ENCODE results near the gene DRAP1.
"Not testable (repeated sequence)": the region's sequence is repeated elsewhere in the genome, so short reads cannot be mapped to it uniquely, and the experiment has no call there.

The DRAP1 gene

DNA sequence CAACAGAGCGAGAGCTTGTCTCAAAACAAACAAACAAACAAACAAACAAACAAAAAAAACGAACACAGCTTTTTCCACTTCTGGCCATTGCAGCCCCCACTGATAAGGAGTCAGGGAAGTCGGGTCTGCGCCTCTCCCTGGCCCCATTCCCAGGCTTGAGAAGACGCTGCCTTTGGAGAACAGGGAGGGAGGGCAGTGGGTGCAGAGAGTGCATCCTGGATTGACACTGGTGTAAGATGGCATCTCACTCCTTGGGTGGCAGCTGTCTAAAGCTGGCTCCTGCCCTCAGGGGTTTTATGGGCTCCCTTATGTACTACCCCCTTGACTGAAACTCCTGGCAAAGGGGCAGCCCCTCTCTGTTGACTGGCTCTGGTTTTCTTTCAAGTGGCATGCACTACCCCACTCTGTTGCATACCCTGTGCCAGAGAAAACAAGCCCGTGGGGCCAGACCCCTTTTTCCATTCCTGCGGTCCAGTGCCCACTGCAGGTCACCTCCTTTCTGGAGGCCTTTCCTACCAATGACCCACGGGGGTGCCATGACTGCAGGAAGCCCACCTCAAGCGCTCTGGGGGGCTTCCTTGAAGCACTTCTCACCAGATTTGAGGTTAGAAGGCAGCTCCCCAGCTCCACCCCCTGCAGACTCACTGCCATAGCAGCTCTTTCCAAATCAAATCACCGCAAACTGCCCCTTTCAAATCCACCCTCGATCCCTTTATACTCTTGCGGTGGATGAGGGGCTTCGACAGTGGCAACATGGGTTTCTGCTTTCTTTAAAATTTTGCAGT lies 12.7 kb downstream of the DRAP1 start:
- DNase-seq (ENCODE audit: low read depth in 3 of 3, low spot score in 1 of 3): no peak

DNA sequence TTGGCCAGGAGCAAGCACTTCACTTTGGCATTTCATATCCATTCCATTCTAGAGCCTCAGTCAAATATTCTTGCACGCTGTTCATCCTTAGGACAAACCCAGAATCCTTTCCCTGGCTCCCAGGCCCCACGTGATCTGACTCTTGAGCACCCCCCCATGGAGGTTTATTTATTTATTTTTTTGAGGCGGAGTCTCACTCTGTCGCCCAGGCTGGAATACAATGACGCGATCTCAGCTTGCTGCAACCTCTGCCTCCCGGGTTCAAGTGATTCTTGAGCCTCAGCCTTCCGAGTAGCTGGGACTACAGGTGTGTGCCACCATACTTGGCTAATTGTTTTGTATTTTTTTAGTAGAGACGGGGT lies 13.3 kb downstream of the DRAP1 start:
- no peak for DNase-seq (ENCODE audit: low read depth in 3 of 3, low spot score in 1 of 3)

DNA sequence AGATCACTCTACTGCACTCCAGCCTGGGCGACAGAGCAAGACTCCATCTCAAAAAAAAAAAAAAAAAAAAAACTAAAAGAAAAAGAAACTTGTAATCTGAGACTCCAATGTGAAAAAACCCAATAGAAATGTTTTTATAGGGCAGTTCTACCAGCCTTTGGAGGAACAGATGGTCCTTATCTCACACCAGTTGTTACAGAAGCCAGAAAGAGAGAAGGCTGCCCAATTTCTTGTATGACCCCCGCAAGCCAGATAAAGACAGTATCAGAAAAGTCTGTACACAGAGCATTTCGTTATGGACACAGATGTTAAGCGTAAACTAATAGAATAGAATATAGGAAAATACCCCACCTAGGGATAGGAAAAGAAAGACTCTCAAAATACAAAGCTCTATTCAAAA lies 14.8 kb downstream of the DRAP1 start:
- no peak for DNase-seq (ENCODE audit: low read depth in 3 of 3, low spot score in 1 of 3)

GRCh38 chr11:65937766-65938165 lies 18.5 kb downstream of the DRAP1 start:
- no peak for DNase-seq (ENCODE audit: low read depth in 3 of 3, low spot score in 1 of 3)

GRCh38 chr11:65941720-65942310 lies 22.6 kb downstream of the DRAP1 start:
- no peak for DNase-seq (ENCODE audit: low read depth in 3 of 3, low spot score in 1 of 3)

GRCh38 chr11:65942531-65942930 lies 23.3 kb downstream of the DRAP1 start:
- DNase-seq (ENCODE audit: low read depth in 3 of 3, low spot score in 1 of 3): no peak

- DNase-seq (ENCODE audit: low read depth in 3 of 3, low spot score in 1 of 3): no peak
These were observed 25.0 kb downstream of the DRAP1 start for GRCh38 chr11:65944191-65944590.

GRCh38 chr11:65944767-65945166 lies 25.5 kb downstream of the DRAP1 start:
- no peak for DNase-seq (ENCODE audit: low read depth in 3 of 3, low spot score in 1 of 3)

DNA sequence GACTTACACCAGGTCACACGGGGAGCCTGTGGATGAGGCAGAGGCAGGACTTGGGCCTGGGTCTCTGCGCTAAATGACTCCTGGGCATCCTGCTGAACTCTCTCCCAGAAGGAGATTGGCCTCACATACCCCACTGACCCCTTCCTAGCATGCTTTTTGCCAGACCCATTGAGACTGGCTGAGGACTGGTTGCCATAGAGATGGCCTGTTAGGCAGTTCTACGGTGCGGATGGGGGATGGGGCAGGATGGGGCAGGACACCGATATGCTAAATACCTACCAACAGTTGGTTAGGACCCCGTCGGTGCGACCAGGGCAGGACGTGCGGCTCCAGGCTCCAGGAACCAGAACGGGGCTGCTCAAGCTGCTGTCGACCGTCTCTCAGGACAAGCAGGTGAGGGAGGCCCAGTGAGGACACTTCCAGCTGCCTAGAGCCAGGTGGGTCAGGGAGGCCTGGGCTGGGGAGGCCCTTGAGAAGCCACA lies 26.2 kb downstream of the DRAP1 start, which contains the start of gene TSGA10IP:
Gene TSGA10IP (plus strand): TSS at position 51 of the 482 bp plus-strand sequence. CDS start 196 bp downstream, at position 247.
- no peak for DNase-seq (ENCODE audit: low read depth in 3 of 3, low spot score in 1 of 3)

DNA sequence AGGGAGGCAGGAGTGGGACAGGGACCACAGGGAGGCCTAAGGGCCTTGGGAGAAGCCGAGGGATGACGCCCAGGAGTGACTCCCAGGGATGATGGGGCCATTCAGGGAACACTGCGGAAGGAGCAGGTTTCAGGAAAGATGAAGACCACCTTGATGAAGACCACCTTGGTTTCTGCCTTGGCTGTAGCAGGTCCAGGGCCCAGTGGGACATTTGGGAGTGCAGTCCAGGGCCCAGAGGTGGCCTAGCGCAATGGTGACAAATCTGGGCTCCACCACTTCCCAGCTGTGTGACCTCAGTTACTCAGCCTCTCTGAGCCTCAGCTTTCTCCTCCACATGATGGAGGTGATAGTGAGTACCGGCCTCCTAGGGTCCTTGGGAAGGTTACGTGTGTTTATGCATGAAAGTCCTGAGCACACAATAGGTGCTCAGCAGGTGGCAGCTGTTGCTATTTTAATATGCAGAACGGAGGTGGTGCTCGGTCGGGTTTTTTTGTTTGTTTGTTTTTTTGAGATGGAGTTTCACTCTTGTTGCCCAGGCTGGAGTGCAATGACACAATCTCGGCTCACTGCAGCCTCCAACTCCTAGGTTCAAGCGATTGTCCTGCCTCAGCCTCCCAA lies 26.8 kb downstream of the DRAP1 start:
- DNase-seq (ENCODE audit: low read depth in 3 of 3, low spot score in 1 of 3): no peak

DNA sequence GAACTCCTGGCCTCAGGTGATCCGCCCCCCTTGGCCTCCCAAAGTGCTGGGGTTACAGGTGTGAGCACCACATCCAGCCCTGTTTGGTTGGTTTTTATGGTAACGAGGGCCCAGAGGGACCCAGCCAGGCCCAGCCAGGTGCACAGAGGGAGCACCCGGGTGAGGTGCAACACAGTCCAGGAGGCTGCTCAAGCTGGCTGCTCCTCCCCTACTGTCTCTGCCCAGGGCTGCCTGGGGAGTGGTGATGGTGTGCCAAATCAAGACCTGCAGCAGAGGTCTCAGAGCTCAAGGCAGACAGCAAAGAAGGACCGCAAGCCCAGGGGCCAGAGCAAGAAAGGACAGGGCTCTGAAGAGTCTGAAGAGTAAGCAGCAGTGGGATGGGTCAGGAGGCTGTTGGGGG lies 27.4 kb downstream of the DRAP1 start:
- DNase-seq (ENCODE audit: low read depth in 3 of 3, low spot score in 1 of 3): no peak

DNA sequence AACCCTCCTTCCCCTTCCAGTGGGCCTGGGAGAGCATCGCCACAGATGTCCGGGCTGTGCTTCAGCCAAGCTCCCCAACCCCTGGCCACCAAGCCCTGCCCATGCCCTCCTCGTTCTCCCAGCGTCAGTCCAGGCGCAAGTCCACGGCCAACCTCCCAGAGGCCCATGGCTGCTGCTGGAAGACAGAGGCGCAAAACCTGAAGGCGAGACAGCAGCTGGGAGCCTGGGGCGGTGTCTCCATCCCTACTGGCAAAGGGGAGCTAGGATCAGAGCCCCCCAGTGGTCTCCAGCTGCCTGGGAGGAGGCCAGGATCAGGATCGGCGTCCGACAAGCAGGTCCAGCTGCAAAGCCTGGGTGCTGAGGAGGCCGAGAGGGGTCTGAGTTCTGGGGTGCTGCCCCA lies 27.9 kb downstream of the DRAP1 start:
- DNase-seq (ENCODE audit: low read depth in 3 of 3, low spot score in 1 of 3): no peak

DNA sequence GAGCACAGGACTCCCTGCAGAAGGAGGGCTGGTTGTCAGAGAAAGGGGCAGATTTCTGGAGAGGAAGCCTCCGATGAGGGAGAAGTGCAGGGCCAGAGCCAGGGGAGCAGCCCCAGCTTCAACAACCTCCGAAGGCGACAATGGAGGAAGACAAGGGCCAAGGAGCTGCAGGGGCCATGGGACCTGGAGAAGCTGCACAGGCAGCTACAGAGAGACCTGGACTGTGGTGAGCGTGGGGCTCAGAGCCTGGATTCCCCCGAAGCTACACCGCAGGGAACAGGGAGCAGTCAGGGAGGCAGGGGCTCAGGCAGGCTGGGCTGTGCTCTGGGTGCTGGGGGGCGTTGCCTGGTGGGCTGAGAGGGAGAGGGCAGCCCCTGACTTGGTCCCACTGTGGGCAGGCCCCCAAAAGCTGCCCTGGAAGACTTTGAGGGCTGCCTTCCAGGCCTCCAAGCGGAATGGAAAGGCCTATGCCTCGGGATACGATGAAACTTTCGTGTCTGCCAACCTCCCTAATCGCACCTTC lies 28.4 kb downstream of the DRAP1 start:
- no peak for DNase-seq (ENCODE audit: low read depth in 3 of 3, low spot score in 1 of 3)

- not testable (repeated sequence) for DNase-seq (ENCODE audit: low read depth in 3 of 3, low spot score in 1 of 3)
These were observed 31.5 kb downstream of the DRAP1 start for GRCh38 chr11:65950711-65951110.

DNA sequence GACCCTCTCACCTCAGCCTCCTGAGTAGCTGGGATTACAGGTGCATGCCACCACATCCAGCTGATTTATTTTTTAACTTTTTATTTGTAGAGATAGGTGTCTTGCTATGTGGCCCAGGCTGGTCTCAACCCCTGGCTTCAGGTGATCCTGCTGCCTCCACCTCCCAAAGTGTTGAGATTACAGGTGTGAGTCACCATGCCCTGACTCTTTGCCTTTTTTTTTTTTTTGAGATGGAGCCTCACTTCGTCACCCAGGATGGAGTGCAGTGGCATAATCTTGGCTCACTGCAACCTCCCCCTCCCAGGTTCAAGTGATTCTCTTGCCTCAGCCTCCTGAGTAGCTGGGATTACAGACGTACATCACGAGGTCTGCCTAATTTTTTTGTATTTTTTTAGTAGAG lies 32.4 kb downstream of the DRAP1 start:
- not testable (repeated sequence) for DNase-seq (ENCODE audit: low read depth in 3 of 3, low spot score in 1 of 3)

DNA sequence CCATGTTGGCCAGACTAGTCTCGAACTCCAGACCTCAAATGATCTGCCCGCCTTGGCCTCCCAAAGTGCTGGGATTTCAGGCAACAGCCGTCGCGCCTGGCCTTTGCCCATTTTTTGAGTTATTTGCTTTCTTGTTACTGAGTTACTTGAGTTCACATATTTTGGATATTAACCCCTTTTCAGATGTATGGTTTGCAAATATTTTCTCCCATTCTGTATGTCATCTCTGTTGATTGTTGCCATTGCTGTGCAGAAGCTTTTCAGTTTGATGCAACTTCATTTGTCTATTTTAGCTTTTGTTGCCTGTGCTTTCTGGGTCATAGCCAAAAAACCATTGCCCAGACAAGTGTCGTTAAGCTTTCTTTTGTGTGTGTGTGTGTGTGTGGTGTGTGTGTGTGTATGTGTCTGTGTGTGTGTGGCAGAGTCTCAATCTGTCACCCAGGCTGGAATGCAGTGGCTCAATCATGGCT lies 32.9 kb downstream of the DRAP1 start:
- DNase-seq (ENCODE audit: low read depth in 3 of 3, low spot score in 1 of 3): no peak

DNA sequence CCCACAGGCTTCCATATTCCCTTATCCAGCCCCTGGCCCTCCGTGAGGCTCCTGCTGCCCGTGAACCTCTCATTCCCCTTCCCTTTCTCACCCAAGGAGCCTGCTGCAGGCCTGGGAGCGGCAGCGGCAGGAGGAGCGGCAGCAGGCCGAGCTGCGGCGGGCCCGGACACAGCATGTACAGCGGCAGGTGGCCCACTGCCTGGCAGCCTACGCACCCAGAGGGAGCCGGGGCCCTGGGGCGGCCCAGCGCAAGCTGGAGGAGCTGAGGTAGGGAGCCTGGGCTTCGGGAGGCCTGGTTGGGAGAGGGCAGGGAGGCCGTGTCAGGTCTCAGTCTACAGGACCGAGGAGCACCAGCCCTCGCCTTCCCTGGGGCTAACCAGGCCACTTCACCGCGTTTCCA lies 34.2 kb downstream of the DRAP1 start:
- DNase-seq (ENCODE audit: low read depth in 3 of 3, low spot score in 1 of 3): no peak

- no peak for DNase-seq (ENCODE audit: low read depth in 3 of 3, low spot score in 1 of 3)
These were observed 35.5 kb downstream of the DRAP1 start for GRCh38 chr11:65954771-65955170.

DNA sequence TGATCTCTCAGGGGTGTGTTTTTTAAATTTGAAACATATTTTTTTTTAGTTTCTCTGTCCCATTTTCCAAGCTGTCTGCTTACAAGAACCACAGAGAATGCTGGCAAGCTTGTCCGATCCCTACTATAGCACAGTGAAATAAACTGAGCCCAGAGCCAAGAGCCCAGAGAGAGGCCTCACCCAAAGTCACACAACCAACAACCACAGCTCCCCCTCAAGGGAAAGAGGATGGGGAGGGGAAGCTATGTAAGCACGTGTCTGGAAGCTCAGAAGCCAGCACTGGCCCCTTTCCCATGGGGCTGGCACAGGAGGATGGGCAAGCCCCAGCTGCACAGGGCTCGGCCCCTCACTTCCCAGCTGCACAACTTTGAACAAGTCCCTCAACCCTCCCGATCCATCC lies 39.1 kb downstream of the DRAP1 start:
- DNase-seq (ENCODE audit: low read depth in 3 of 3, low spot score in 1 of 3): no peak

- no peak for DNase-seq (ENCODE audit: low read depth in 3 of 3, low spot score in 1 of 3)
These were observed 39.7 kb downstream of the DRAP1 start for GRCh38 chr11:65958774-65959420.

DNA sequence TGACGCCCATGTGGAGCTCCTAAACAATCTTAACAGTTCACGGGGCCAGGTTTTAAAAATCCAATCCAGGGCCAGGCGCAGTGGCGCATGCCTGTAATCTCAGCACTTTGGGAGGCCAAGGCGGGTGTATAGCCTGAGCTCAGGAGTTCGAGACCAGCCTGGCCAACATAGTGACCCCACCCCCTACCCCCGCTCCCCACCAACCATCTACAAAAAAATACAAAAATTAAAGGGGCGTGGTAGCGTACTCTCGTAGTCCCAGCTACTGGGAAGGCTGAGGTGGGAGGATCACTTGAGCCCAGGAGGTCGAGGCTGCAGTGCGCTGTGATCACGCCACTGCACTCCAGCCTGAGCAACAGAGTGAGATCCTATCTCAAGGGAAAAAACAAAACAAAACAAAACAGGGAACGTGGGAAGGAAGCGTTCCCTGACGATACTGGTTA lies 41.6 kb downstream of the DRAP1 start:
- no peak for DNase-seq (ENCODE audit: low read depth in 3 of 3, low spot score in 1 of 3)
